ENCODE measurements around the gene DOK3. TPM values are rescaled to one million over a fixed set of nuclear protein-coding genes. Genes with fewer than 3 reads are reported as not detected.

DOK3 gene
- total and polyA plus RNA-seq, 2 experiments from 2014 or later: 3.1 to 3.5 TPM

- Histone ChIP-seq H3K36me3 (replicated peaks; ENCODE audit: insufficient read depth, low read depth) (no peaks in the 10 kb centered on the region), H3K79me2 (peaks cover 20% of the 10 kb centered on the region), H3K27me3 (no peaks in the 10 kb centered on the region), H3K9me3 (ENCODE audit: low read depth) (no peaks in the 10 kb centered on the region), H3K4me2 (no peak overlapping the region), H3K27ac (no peak overlapping the region), H3K4me3 (no peak overlapping the region), H3K9me2 (replicated peaks; ENCODE audit: insufficient read depth) (no peaks in the 10 kb centered on the region), H2AFZ (no peak overlapping the region), H4K20me1 (ENCODE audit: insufficient read depth, poor library complexity, severe bottlenecking) (peaks cover 8% of the 10 kb centered on the region), H3K4me1 (ENCODE audit: insufficient read depth) (peaks cover 27% of the 10 kb centered on the region)
- peak; percentile 65 for DNase-seq (ENCODE audit: low spot score)
- peak; percentile 53 for TF ChIP-seq CTCF (IDR thresholded peaks at IDR 0.05; ENCODE audit: poor library complexity)
- no peak for TF ChIP-seq EZH2phosphoT487 (IDR thresholded peaks at IDR 0.05; ENCODE audit: low read depth, severe bottlenecking, unreplicated experiment)
- no peak for TF ChIP-seq EZH2 (IDR thresholded peaks at IDR 0.05; ENCODE audit: borderline replicate concordance)
- WGBS (ENCODE audit: low lambda C conversion rate, missing lambda C conversion rate): 44% methylated on average over 14 of the region's 43 CpGs
Observed at GRCh38 chr5:177491429-177491945, 18.1 kb downstream of the DOK3 start.

GRCh38 chr5:177490992-177491391, 18.6 kb downstream of the DOK3 start:
- no peak for TF ChIP-seq CTCF (IDR thresholded peaks at IDR 0.05; ENCODE audit: poor library complexity)
- TF ChIP-seq EZH2phosphoT487 (IDR thresholded peaks at IDR 0.05; ENCODE audit: low read depth, severe bottlenecking, unreplicated experiment): no peak
- TF ChIP-seq EZH2 (IDR thresholded peaks at IDR 0.05; ENCODE audit: borderline replicate concordance): no peak
- no peak overlapping the region for H2AFZ ChIP-seq
- peaks cover 22% of the 10 kb centered on the region for H3K4me1 ChIP-seq (ENCODE audit: insufficient read depth)
- H3K9me3 ChIP-seq (ENCODE audit: low read depth): no peaks in the 10 kb centered on the region
- no peaks in the 10 kb centered on the region for H3K36me3 ChIP-seq (replicated peaks; ENCODE audit: insufficient read depth, low read depth)
- 97% methylated on average over 15 of the region's 16 CpGs for WGBS (ENCODE audit: low lambda C conversion rate, missing lambda C conversion rate)
- H3K4me3 ChIP-seq: no peak overlapping the region
- DNase-seq (ENCODE audit: low spot score): no peak
- peaks cover 18% of the 10 kb centered on the region for H3K79me2 ChIP-seq
- H3K27me3 ChIP-seq: no peaks in the 10 kb centered on the region
- H3K9me2 ChIP-seq (replicated peaks; ENCODE audit: insufficient read depth): no peaks in the 10 kb centered on the region
- no peak overlapping the region for H3K27ac ChIP-seq
- H3K4me2 ChIP-seq: no peak overlapping the region
- H4K20me1 ChIP-seq (ENCODE audit: insufficient read depth, poor library complexity, severe bottlenecking): peaks cover 8% of the 10 kb centered on the region

DNA sequence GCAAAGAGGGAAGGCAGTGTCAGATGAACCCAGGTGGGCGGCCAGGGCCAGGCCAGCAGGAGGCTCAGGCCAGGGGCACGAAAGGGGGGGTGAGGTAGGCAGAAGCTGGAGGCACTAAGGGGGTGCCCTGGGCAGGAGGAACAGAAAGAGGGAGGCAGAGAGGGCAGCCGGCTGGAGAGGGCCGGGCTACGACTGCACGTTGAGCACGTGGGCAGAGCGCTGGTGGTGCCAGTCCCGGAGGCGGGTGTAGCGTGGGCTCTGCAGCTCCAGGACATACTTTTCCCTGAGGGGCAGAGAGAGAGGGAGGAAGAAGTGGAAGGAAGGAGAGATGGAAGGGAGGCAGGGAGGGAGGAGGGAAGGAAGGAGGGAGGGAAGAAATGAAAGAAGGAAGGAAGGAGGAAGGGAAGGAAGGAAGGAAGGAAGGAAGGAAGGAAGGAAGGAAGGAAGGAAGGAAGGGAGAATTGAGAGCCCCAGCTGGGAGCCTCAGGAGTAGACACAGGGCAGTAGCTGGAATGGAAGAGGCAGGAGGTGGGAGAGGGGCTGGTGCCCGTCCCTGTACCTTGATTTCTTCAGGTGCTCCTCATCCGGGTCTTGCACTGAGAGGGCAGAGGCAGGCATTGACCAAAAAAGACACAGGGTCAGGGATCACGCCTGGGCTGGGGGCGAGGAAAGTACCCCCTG, 19.2 kb downstream of the DOK3 start:
- Histone ChIP-seq H3K4me1 (ENCODE audit: insufficient read depth) (peaks cover 17% of the 10 kb centered on the region), H3K4me2 (no peak overlapping the region), H2AFZ (no peak overlapping the region), H3K9me2 (replicated peaks; ENCODE audit: insufficient read depth) (no peaks in the 10 kb centered on the region), H3K9me3 (ENCODE audit: low read depth) (no peaks in the 10 kb centered on the region), H3K27ac (no peak overlapping the region), H3K36me3 (replicated peaks; ENCODE audit: insufficient read depth, low read depth) (no peaks in the 10 kb centered on the region), H3K4me3 (no peak overlapping the region), H3K27me3 (no peaks in the 10 kb centered on the region), H4K20me1 (ENCODE audit: insufficient read depth, poor library complexity, severe bottlenecking) (peaks cover 8% of the 10 kb centered on the region), H3K79me2 (peaks cover 18% of the 10 kb centered on the region)
- DNase-seq (ENCODE audit: low spot score): no peak
- no peak for TF ChIP-seq EZH2phosphoT487 (IDR thresholded peaks at IDR 0.05; ENCODE audit: low read depth, severe bottlenecking, unreplicated experiment)
- 96% methylated on average over 14 of the region's 15 CpGs for WGBS (ENCODE audit: low lambda C conversion rate, missing lambda C conversion rate)

DNA sequence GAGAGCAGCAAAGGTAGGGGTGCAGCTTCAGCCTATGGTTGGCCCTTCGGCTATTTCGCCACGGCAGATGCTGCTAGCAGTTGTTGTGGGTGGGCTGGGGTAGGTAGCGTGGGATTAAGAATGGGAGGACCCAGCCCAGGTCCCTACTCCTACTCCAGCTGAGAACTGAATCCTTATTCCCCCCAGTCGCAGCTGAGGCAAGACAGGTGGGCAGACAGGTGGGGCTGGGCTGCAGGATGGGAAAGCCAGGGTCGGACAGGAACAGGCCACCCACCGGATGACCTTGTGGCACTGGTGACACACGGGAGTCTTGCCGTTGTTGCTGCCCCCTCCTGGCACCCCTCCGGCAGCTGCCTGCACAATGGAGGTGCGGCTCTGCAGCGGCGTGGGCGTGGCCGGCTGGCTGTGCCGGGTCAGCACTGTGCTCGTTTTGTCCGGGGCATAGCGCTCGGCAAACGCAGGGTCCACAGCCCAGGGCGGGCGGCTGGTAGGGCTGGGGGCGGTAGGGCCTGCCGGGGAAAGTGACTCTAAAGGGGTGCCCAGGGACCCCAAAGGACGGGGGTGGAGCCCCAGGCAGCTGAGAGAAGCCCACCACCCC, 20.4 kb downstream of the DOK3 start:
- no peak overlapping the region for H3K27ac ChIP-seq

More for the DNA sequence above, 20.4 kb downstream of the DOK3 start:
- Histone ChIP-seq H3K9me3 (ENCODE audit: low read depth) (no peaks in the 10 kb centered on the region), H2AFZ (no peak overlapping the region), H3K4me1 (ENCODE audit: insufficient read depth) (peaks cover 8% of the 10 kb centered on the region), H4K20me1 (ENCODE audit: insufficient read depth, poor library complexity, severe bottlenecking) (peaks cover 6% of the 10 kb centered on the region), H3K79me2 (peaks cover 16% of the 10 kb centered on the region), H3K36me3 (replicated peaks; ENCODE audit: insufficient read depth, low read depth) (no peaks in the 10 kb centered on the region), H3K4me3 (no peak overlapping the region), H3K27me3 (no peaks in the 10 kb centered on the region), H3K4me2 (no peak overlapping the region), H3K9me2 (replicated peaks; ENCODE audit: insufficient read depth) (no peaks in the 10 kb centered on the region)
- 83% methylated on average over 16 of the region's 26 CpGs for WGBS (ENCODE audit: low lambda C conversion rate, missing lambda C conversion rate)
- TF ChIP-seq CTCF (IDR thresholded peaks at IDR 0.05; ENCODE audit: poor library complexity) (peak; percentile 10), EZH2phosphoT487 (IDR thresholded peaks at IDR 0.05; ENCODE audit: low read depth, severe bottlenecking, unreplicated experiment) (no peak), EZH2 (IDR thresholded peaks at IDR 0.05; ENCODE audit: borderline replicate concordance) (no peak)
- no peak for DNase-seq (ENCODE audit: low spot score)
